Esophagus muscularis mucosa (tissue), 4 donors: ENCODE data around the gene REPS1. TPM values are rescaled to one million over a fixed set of nuclear protein-coding genes. Genes with fewer than 3 reads are reported as not detected.

Experiments used
- DNase-seq: peaks from one replicate; pipeline ENCODE4 v3.0.0-alpha.2; 2017; ENCODE audit errors: extremely low spot score
- H3K27ac ChIP-seq, 4 donors: fragments of 200-600 bp; sonication (generic); replicated peaks in 1 of 4; 1 replicate in 3 of 4; 2 replicates in 1 of 4; pipeline ENCODE4 v1.5.1; 2016 to 2019; ENCODE audit warnings: mild to moderate bottlenecking in 1 of 4
- H3K27me3 ChIP-seq, 4 donors: fragments of 200-600 bp; sonication (generic); one replicate each; pipeline versions ENCODE4 v1.5.1 to v1.6.0; 2016 to 2019
- H3K36me3 ChIP-seq, 4 donors: fragments of 200-600 bp; sonication (generic); one replicate each; pipeline ENCODE4 v1.5.1; 2016 to 2019
- H3K4me1 ChIP-seq, 4 donors: fragments of 200-600 bp; sonication (generic); one replicate each; pipeline ENCODE4 v1.5.1; 2016 to 2019
- H3K4me3 ChIP-seq, 4 donors: fragments of 200-600 bp; sonication (generic); 1 replicate in 2 of 4; 2 replicates in 2 of 4; pipeline ENCODE4 v1.5.1; 2016 to 2019; ENCODE audit warnings: mild to moderate bottlenecking in 4 of 4, moderate library complexity in 1 of 4
- H3K9me3 ChIP-seq, 4 donors: fragments of 200-600 bp; sonication (generic); 1 replicate in 3 of 4; 2 replicates in 1 of 4; pipeline ENCODE4 v1.5.1; 2016 to 2019
- CTCF ChIP-seq, 3 experiments: fragments of 200-600 bp in 2 of 3; fragments of 450-650 bp in 1 of 3; sonication (generic) in 2 of 3; IDR thresholded peaks; one replicate each; pipeline ENCODE4 v1.5.1; 2017 to 2019; ENCODE audit warnings: antibody characterized with exemption in 3 of 3, mild to moderate bottlenecking in 2 of 3, moderate library complexity in 1 of 3
- EP300 ChIP-seq: sonication (generic); formaldehyde crosslinking; IDR thresholded peaks from one replicate; pipeline ENCODE4 v1.6.1; 2017; ENCODE audit warnings: antibody characterized with exemption
- POLR2A ChIP-seq: fragments of 450-650 bp; IDR thresholded peaks from one replicate; pipeline ENCODE4 v1.6.1; 2017; ENCODE audit warnings: antibody characterized with exemption, moderate library complexity, mild to moderate bottlenecking, low read depth
- POLR2AphosphoS5 ChIP-seq, 2 donors: sonication (generic); formaldehyde crosslinking; IDR thresholded peaks; one replicate each; pipeline ENCODE4 v1.6.1; 2017; ENCODE audit warnings: antibody characterized with exemption in 2 of 2
- whole genome bisulfite sequencing: methylation state at CpG from one replicate; pipeline ENCODE4 v1.1.5; 2018; 5-methylcytosine and 5-hydroxymethylcytosine counted together
- intact Hi-C: fragments of 100-400 bp; cut with DNase I; formaldehyde crosslinking; loops from one replicate; pipeline ENCODE4 v1.15.1; 2023
- total RNA-seq, 4 donors: library from RNA; depleted of rRNA; stranded (reverse); fragments of >200 nt; gene quantifications; one replicate each; pipeline versions ENCODE4 v1.1.0 to v1.2.1, GENCODE V29; 2016

The REPS1 gene
- total RNA-seq, 4 donors from 2014 or later = 23.4 to 43.2 (median 30.1) TPM

- no peak for TF ChIP-seq POLR2AphosphoS5 (IDR thresholded peaks at IDR 0.05)
- no peak for TF ChIP-seq EP300
- no peak for TF ChIP-seq CTCF (IDR thresholded peaks at IDR 0.05)
- TF ChIP-seq POLR2A = no peak
- intact Hi-C loops = no loop called here
- WGBS = 92% methylated on average over 3 of the region's 3 CpGs
- Histone ChIP-seq H3K4me3 (no peak overlapping the region), H3K27me3 (no peaks in the 10 kb centered on the region), H3K4me1 (no peaks in the 10 kb centered on the region), H3K36me3 (no peaks in the 10 kb centered on the region), H3K9me3 (no peaks in the 10 kb centered on the region), H3K27ac (no peak overlapping the region)
- no peak for DNase-seq
These were observed 96.6 kb downstream of the REPS1 start for GRCh38 chr6:138891255-138891986.

DNA sequence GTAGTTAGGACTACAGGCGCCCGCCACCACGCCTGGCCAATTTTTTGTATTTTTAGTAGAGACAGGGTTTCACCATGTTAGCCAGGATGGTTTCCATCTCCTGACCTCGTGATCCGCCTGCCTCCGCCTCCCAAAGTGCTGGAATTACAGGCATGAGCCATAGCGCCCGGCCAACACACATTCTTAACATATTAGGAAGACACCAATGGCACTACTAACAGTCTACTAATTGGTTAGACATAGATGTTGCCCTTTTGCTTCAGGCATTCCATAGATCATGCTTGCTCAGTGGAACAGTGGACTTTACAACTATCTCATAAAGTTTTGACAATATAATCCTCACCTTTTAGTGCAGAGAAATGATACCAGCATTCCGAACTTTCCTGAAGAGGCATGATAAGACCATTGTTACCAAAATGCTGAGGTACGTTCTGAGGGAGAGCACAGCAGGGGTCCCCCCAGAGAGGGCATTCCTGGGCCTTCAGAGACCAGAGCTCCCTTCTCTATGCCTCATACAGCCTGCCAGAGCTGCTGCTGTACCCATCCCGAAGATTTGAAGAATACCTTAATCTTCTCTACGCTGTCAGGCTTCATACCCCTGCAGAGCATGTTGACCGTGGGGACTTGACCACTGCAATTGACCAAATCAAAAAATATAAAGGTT lies 102.8 kb downstream of the REPS1 start:
- H3K9me3 ChIP-seq = no peaks in the 10 kb centered on the region
- no peak for DNase-seq
- no peaks in the 10 kb centered on the region for H3K4me1 ChIP-seq
- H3K27ac ChIP-seq = no peak overlapping the region
- no peaks in the 10 kb centered on the region for H3K36me3 ChIP-seq
- WGBS = 92% methylated on average over 9 of the region's 13 CpGs
- intact Hi-C loops = no loop called here
- H3K4me3 ChIP-seq = no peak overlapping the region
- TF ChIP-seq POLR2AphosphoS5 (IDR thresholded peaks at IDR 0.05) (no peak), CTCF (IDR thresholded peaks at IDR 0.05) (no peak), EP300 (no peak), POLR2A (no peak)
- no peaks in the 10 kb centered on the region for H3K27me3 ChIP-seq

DNA sequence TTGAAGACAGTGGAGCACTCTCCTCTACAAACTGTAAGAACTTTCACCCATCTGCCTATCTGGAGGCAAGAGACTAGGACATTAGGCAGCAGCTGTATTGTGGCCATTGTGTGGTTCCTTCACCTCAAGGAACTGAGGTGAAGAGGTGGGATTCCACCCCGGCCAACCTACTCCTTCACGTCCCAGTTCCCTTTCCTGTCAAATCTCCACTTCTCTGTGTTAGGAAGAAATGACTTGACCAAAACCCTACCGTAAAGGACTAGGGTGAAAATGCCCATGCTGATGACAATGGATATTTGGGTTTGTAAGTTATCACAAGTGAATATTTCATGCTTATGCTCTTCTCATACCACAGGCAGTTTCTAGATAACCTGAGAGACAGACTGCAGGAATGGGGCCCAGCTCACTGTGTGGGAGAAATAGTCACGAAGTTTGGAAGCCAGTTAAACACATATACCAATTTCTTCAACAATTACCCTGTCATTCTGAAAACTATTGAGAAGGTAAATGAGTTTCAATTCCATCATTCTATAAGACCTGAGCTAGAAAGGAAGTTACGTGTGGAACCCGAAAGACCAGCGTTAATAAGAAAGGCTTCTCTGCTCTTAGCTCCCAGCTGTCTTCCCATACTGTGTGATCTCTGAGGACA lies 105.6 kb downstream of the REPS1 start:
- no peaks in the 10 kb centered on the region for H3K4me1 ChIP-seq
- TF ChIP-seq CTCF (IDR thresholded peaks at IDR 0.05) (no peak), POLR2AphosphoS5 (IDR thresholded peaks at IDR 0.05) (no peak), POLR2A (no peak)
- WGBS = 93% methylated on average over 7 of the region's 7 CpGs

GRCh38 chr6:138873191-138873590 lies 114.9 kb downstream of the REPS1 start:
- H3K27me3 ChIP-seq = no peaks in the 10 kb centered on the region
- H3K36me3 ChIP-seq = no peaks in the 10 kb centered on the region
- intact Hi-C loops = no loop called here
- no peak for TF ChIP-seq POLR2A
- no peak for TF ChIP-seq POLR2AphosphoS5 (IDR thresholded peaks at IDR 0.05)
- no peak for TF ChIP-seq CTCF (IDR thresholded peaks at IDR 0.05)
- no peak for TF ChIP-seq EP300
- H3K9me3 ChIP-seq = no peaks in the 10 kb centered on the region
- H3K4me3 ChIP-seq = no peak overlapping the region
- WGBS = 69% methylated on average over 8 of the region's 8 CpGs
- H3K4me1 ChIP-seq = peaks cover 31 to 59% (median 44%) of the 10 kb centered on the region in 4 donors
- DNase-seq = no peak
- H3K27ac ChIP-seq = peak overlapping the region in 3 of 4 donors; percentile 28 to 58 (median 42)

More for the DNA sequence above, 105.6 kb downstream of the REPS1 start:
- Histone ChIP-seq H3K9me3 (no peaks in the 10 kb centered on the region), H3K36me3 (no peaks in the 10 kb centered on the region), H3K27me3 (no peaks in the 10 kb centered on the region), H3K27ac (no peak overlapping the region), H3K4me3 (no peak overlapping the region)
- DNase-seq = no peak
- intact Hi-C loops = no loop called here
